Measurements from ENCODE around the gene KRTAP5-9.
"Not testable (repeated sequence)": the region's sequence is repeated elsewhere in the genome, so short reads cannot be mapped to it uniquely, and the experiment has no call there.

The KRTAP5-9 gene

GRCh38 chr11:71588314-71588713, 40.1 kb downstream of the KRTAP5-9 start:
- not testable (repeated sequence) for DNase-seq

- not testable (repeated sequence) for DNase-seq
Observed at GRCh38 chr11:71588822-71589545, 40.8 kb downstream of the KRTAP5-9 start.

- not testable (repeated sequence) for DNase-seq
Observed at GRCh38 chr11:71589546-71589920, 41.3 kb downstream of the KRTAP5-9 start.

Measured in NCI-H1417 treated with DMSO at 0.1 percent for 48 hours (cell line).